ENCODE measurements around the gene LRRC61. TPM values are rescaled to one million over a fixed set of nuclear protein-coding genes. Genes with fewer than 3 reads are reported as not detected.
"Not testable (repeated sequence)": the region's sequence is repeated elsewhere in the genome, so short reads cannot be mapped to it uniquely, and the experiment has no call there.

The LRRC61 gene
- total RNA-seq: 10 to 100 TPM in 1 of 2 donors, under 1 TPM in 1; 0.77 to 27.0 TPM
- polyA plus RNA-seq (2013, experiment 1 of 2): 24.5 TPM
- 22.8 TPM for polyA plus RNA-seq (2013, experiment 2 of 2)
- long read RNA-seq, experiment 1: 0 reads
- long read RNA-seq, experiment 2, partial matches to known transcripts: 0 of 1 reads
- long read RNA-seq, experiment 2, other reads (novel, unspliced or antisense): 0 of 1 reads
- long read RNA-seq, experiment 3, transcript LRRC61-203 (3 exons, 667 nt): minor isoform, 18 of 253 reads
- long read RNA-seq, experiment 3, transcript LRRC61-201 (2 exons, 1,684 nt): minor isoform, 6 of 253 reads
- long read RNA-seq, experiment 3, transcript LRRC61-202 (3 exons, 1,877 nt): major isoform, 214 of 253 reads
- long read RNA-seq, experiment 3, partial matches to known transcripts: 9 of 253 reads
- long read RNA-seq, experiment 3, other reads (novel, unspliced or antisense): 6 of 253 reads
- long read RNA-seq, experiment 4: 0 reads

- Mint-ChIP-seq H3K27me3 (ENCODE audit: insufficient read depth) (no peaks in the 10 kb centered on the region), H3K4me3 (peak within 1 kb of the TSS; percentile 74), H3K27ac (peak within 1 kb of the TSS; percentile 94), H3K36me3 (ENCODE audit: low read depth) (peaks cover 31% of the 10 kb centered on the region), H3K9me3 (no peaks in the 10 kb centered on the region), H3K4me1 (peaks cover 14% of the 10 kb centered on the region)
- peak; percentile 83 for DNase-seq
- peak within 1 kb of the TSS; percentile 63 for H3K9ac ChIP-seq (ENCODE audit: extremely low read depth, low read length, poor library complexity, severe bottlenecking)
- peak within 1 kb of the TSS; percentile 87 for H3K4me3 ChIP-seq (ENCODE audit: low read length)
- H3K27ac ChIP-seq (ENCODE audit: low read depth, low read length): no peak within 1 kb of the TSS
- 37 to 54% methylated on average over 31 to 82 of the region's 82 CpGs for WGBS, 2 experiments (ENCODE audit: insufficient coverage in 1 of 2, insufficient read length in 1 of 2)
- TF ChIP-seq, protein P1, sequence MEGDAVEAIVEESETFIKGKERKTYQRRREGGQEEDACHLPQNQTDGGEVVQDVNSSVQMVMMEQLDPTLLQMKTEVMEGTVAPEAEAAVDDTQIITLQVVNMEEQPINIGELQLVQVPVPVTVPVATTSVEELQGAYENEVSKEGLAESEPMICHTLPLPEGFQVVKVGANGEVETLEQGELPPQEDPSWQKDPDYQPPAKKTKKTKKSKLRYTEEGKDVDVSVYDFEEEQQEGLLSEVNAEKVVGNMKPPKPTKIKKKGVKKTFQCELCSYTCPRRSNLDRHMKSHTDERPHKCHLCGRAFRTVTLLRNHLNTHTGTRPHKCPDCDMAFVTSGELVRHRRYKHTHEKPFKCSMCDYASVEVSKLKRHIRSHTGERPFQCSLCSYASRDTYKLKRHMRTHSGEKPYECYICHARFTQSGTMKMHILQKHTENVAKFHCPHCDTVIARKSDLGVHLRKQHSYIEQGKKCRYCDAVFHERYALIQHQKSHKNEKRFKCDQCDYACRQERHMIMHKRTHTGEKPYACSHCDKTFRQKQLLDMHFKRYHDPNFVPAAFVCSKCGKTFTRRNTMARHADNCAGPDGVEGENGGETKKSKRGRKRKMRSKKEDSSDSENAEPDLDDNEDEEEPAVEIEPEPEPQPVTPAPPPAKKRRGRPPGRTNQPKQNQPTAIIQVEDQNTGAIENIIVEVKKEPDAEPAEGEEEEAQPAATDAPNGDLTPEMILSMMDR (conservative IDR thresholded peaks at IDR 0.05): peak; percentile 62
- H3K27me3 ChIP-seq (ENCODE audit: control insufficient read depth, insufficient read depth, low read length, poor library complexity, severe bottlenecking): no peaks in the 10 kb centered on the region
- H3K4me1 ChIP-seq (ENCODE audit: control insufficient read depth, insufficient read depth, low read length): no peaks in the 10 kb centered on the region
- no peaks in the 10 kb centered on the region for H3K9me3 ChIP-seq (ENCODE audit: control insufficient read depth, low read length)
- peaks cover 22% of the 10 kb centered on the region for H3K36me3 ChIP-seq (ENCODE audit: control insufficient read depth, insufficient read depth, low read length)
These were observed at the start of gene LRRC61, which contains the start of gene ACTR3C for GRCh38 chr7:150322833-150323681. Gene LRRC61, plus strand, starts transcription at chr7:150323355. Its CDS starts 13,507 bp downstream, at chr7:150336862. Gene ACTR3C, minus strand, starts transcription at chr7:150323545. Its CDS starts 28,249 bp downstream, at chr7:150295296.

DNA sequence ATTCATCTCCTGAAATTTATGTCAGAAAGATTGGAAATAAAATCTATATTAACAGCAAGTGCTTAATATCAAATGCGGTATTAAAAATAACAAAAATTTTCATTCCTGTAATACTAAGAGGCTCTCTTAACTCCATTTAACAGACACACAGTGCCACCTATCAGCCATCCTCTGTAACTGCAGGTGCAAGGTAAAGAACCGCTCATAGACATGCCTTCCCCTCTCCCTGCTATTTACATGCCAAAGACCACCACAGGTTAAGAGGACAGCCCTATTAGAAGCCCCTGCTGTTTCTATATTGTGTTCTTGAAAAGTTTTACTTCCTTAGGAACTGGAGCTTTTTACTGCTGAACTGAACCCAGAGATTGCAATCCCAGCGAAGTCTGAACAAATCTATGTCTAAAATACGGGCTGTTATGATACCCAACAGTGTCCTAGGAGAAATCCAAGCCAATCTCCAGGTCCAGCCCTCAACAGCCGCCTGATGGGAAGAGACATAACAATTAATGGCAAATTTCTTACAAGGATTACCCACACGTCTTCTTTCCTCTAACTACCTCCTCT lies 46.9 kb upstream of the LRRC61 start:
- H3K27me3 Mint-ChIP-seq (ENCODE audit: insufficient read depth): peaks cover 16% of the 10 kb centered on the region
- not testable (repeated sequence) for H3K36me3 Mint-ChIP-seq (ENCODE audit: low read depth); H3K27ac Mint-ChIP-seq; H3K36me3 ChIP-seq (ENCODE audit: control insufficient read depth, insufficient read depth, low read length); H3K4me1 Mint-ChIP-seq; H3K4me3 ChIP-seq (ENCODE audit: low read length); H3K27ac ChIP-seq (ENCODE audit: low read depth, low read length); H3K4me3 Mint-ChIP-seq; H3K4me1 ChIP-seq (ENCODE audit: control insufficient read depth, insufficient read depth, low read length); H3K9me3 ChIP-seq (ENCODE audit: control insufficient read depth, low read length); H3K9ac ChIP-seq (ENCODE audit: extremely low read depth, low read length, poor library complexity, severe bottlenecking); H3K9me3 Mint-ChIP-seq; H3K27me3 ChIP-seq (ENCODE audit: control insufficient read depth, insufficient read depth, low read length, poor library complexity, severe bottlenecking)
- peak; percentile 69 for DNase-seq
- 47 to 50% methylated on average over 2 to 5 of the region's 6 CpGs for WGBS, 2 experiments (ENCODE audit: insufficient coverage in 1 of 2, insufficient read length in 1 of 2)
- TF ChIP-seq, protein P1 (conservative IDR thresholded peaks at IDR 0.05): peak; percentile 87

- not testable (repeated sequence) for H3K9me3 ChIP-seq (ENCODE audit: control insufficient read depth, low read length); H3K27ac Mint-ChIP-seq; H3K4me1 ChIP-seq (ENCODE audit: control insufficient read depth, insufficient read depth, low read length); H3K27me3 ChIP-seq (ENCODE audit: control insufficient read depth, insufficient read depth, low read length, poor library complexity, severe bottlenecking); H3K9ac ChIP-seq (ENCODE audit: extremely low read depth, low read length, poor library complexity, severe bottlenecking); H3K4me3 ChIP-seq (ENCODE audit: low read length); H3K36me3 Mint-ChIP-seq (ENCODE audit: low read depth); H3K36me3 ChIP-seq (ENCODE audit: control insufficient read depth, insufficient read depth, low read length); H3K27ac ChIP-seq (ENCODE audit: low read depth, low read length); H3K4me1 Mint-ChIP-seq; H3K4me3 Mint-ChIP-seq; H3K9me3 Mint-ChIP-seq
- WGBS, 2 experiments (ENCODE audit: insufficient coverage in 1 of 2, insufficient read length in 1 of 2): 86 to 100% methylated on average over 2 to 11 of the region's 11 CpGs
- DNase-seq: peak; percentile 31
- H3K27me3 Mint-ChIP-seq (ENCODE audit: insufficient read depth): peaks cover 16% of the 10 kb centered on the region
These were observed 44.8 kb upstream of the LRRC61 start for GRCh38 chr7:150278383-150278782.

- H3K36me3 Mint-ChIP-seq (ENCODE audit: low read depth); H3K9me3 ChIP-seq (ENCODE audit: control insufficient read depth, low read length); H3K9me3 Mint-ChIP-seq; H3K4me3 ChIP-seq (ENCODE audit: low read length); H3K27me3 ChIP-seq (ENCODE audit: control insufficient read depth, insufficient read depth, low read length, poor library complexity, severe bottlenecking); H3K9ac ChIP-seq (ENCODE audit: extremely low read depth, low read length, poor library complexity, severe bottlenecking); H3K27ac ChIP-seq (ENCODE audit: low read depth, low read length); H3K4me1 ChIP-seq (ENCODE audit: control insufficient read depth, insufficient read depth, low read length); H3K4me1 Mint-ChIP-seq; H3K27ac Mint-ChIP-seq; DNase-seq; H3K36me3 ChIP-seq (ENCODE audit: control insufficient read depth, insufficient read depth, low read length); H3K4me3 Mint-ChIP-seq: not testable (repeated sequence)
- 98% methylated on average over 4 of the region's 25 CpGs; no CpG with 5 or more reads in 1 of the 2 experiments for WGBS, 2 experiments (ENCODE audit: insufficient coverage in 1 of 2, insufficient read length in 1 of 2)
- peaks cover 13% of the 10 kb centered on the region for H3K27me3 Mint-ChIP-seq (ENCODE audit: insufficient read depth)
These were observed 41.3 kb upstream of the LRRC61 start for GRCh38 chr7:150281681-150282403.

DNA sequence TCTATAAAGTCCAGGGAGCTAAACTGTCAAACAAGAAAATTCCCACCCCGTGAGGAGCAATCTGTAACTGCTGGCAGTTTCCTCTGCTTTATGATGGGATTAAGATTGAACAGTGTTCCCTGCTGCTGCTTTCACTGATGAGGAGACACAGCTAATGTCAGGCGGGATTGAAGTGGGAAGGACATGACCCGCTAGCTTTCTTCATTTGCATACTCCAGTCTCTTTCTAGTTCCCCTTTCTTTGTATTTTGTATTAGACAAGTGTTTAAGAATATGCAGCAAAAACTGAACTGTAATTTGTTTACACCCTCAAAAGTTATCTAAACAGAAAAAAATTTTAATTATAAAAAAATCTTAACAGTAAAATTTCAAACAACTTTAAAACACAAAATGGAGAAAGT lies 40.0 kb upstream of the LRRC61 start:
- not testable (repeated sequence) for H3K27ac Mint-ChIP-seq; H3K9ac ChIP-seq (ENCODE audit: extremely low read depth, low read length, poor library complexity, severe bottlenecking); H3K4me3 ChIP-seq (ENCODE audit: low read length); H3K27ac ChIP-seq (ENCODE audit: low read depth, low read length); H3K36me3 ChIP-seq (ENCODE audit: control insufficient read depth, insufficient read depth, low read length); H3K27me3 ChIP-seq (ENCODE audit: control insufficient read depth, insufficient read depth, low read length, poor library complexity, severe bottlenecking); DNase-seq; H3K4me1 ChIP-seq (ENCODE audit: control insufficient read depth, insufficient read depth, low read length); H3K4me1 Mint-ChIP-seq; H3K27me3 Mint-ChIP-seq (ENCODE audit: insufficient read depth); H3K36me3 Mint-ChIP-seq (ENCODE audit: low read depth); H3K9me3 Mint-ChIP-seq; H3K4me3 Mint-ChIP-seq; H3K9me3 ChIP-seq (ENCODE audit: control insufficient read depth, low read length)
- 40% methylated on average over 1 of the region's 3 CpGs; no CpG with 5 or more reads in 1 of the 2 experiments for WGBS, 2 experiments (ENCODE audit: insufficient coverage in 1 of 2, insufficient read length in 1 of 2)

Data from endodermal cell (in vitro differentiated cells).